ENCODE data around the gene SEC63.
"Not testable (repeated sequence)": the region's sequence is repeated elsewhere in the genome, so short reads cannot be mapped to it uniquely, and the experiment has no call there.

Gene SEC63

GRCh38 chr6:107928984-107929383 lies 29.0 kb downstream of the SEC63 start:
- DNase-seq (ENCODE audit: low read depth): no peak

GRCh38 chr6:107926697-107927544 lies 31.1 kb downstream of the SEC63 start:
- DNase-seq (ENCODE audit: low read depth): not testable (repeated sequence)

GRCh38 chr6:107917451-107918375 lies 40.3 kb downstream of the SEC63 start:
- DNase-seq (ENCODE audit: low read depth): no peak

DNA sequence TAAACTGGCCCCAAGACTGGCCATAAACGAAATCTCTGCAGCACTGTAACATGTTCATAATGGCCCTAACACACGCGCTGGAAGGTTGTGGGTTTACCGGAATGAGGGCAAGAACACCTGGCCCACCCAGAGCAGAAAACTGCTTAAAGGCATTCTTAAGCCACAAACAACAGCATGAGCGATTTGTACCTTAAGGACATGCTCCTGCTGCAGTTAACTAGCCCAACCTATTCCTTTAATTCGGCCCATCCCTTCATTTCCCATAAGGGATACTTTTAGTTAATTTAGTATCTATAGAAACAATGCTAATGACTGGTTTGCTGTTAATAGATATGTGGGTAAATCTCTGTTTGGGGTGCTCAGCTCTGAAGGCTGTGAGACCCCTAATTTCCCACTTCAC lies 41.0 kb downstream of the SEC63 start:
- DNase-seq (ENCODE audit: low read depth): not testable (repeated sequence)

DNA sequence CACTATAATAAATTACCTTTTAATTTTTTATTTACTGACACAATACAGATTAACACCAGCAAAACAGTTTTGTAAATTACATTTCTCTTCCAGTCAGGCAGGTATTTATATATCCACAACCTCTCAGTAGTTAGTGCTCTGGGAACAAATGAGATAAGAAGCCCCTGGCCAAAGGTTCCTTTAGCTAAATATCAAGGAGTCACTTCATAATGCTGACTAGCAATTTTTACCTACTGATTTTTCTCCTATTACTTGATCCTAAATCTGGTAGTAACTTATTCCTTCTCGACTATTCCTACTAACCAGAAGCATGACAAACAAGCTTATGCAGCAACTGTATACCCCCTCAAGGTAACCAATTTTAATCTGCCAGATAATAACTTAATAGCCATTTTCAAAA lies 46.3 kb downstream of the SEC63 start:
- no peak for DNase-seq (ENCODE audit: low read depth)

GRCh38 chr6:107894809-107895396 lies 63.1 kb downstream of the SEC63 start:
- no peak for DNase-seq (ENCODE audit: low read depth)

- DNase-seq (ENCODE audit: low read depth): not testable (repeated sequence)
These were observed 67.6 kb downstream of the SEC63 start for GRCh38 chr6:107890431-107890830.

DNA sequence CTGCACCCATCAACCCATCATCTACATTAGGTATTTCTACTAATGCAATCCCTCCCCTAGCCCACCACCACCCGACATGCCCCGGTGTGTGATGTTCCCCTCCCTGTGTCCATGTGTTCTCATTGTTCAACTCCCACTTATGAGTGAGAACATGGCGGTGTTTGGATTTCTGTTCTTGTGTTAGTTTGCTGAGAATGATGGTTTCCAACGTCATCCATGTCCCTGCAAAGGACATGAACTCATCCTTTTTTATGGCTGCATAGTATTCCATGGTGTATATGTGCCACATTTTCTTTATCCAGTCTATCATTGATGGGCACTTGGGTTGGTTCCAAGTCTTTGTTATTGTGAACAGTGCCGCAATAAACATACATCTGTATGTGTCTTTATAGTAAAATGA lies 72.1 kb downstream of the SEC63 start:
- DNase-seq (ENCODE audit: low read depth): not testable (repeated sequence)

DNA sequence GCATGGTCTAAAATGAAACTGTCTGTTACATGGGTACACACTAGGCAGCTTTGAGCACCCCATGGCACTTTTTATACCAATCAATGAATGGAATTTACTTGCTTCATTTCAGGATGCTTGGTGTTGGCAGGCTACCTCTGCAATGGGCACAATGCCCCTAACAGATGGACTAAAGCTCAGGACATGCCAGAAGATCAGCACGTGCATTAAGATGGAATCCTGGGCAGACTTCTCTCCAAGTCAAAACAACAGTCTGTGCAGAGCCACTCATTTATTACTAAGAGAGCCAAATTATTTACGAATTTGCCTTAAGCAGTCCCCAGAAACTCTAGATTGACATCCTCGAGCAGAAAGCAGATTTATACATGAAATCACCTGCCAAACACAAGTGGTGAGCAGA lies 78.1 kb downstream of the SEC63 start:
- DNase-seq (ENCODE audit: low read depth): no peak

GRCh38 chr6:107877968-107878367 lies 80.0 kb downstream of the SEC63 start:
- no peak for DNase-seq (ENCODE audit: low read depth)

GRCh38 chr6:107871976-107872375 lies 86.0 kb downstream of the SEC63 start:
- no peak for DNase-seq (ENCODE audit: low read depth)

GRCh38 chr6:107871512-107871911 lies 86.5 kb downstream of the SEC63 start:
- DNase-seq (ENCODE audit: low read depth): not testable (repeated sequence)

DNA sequence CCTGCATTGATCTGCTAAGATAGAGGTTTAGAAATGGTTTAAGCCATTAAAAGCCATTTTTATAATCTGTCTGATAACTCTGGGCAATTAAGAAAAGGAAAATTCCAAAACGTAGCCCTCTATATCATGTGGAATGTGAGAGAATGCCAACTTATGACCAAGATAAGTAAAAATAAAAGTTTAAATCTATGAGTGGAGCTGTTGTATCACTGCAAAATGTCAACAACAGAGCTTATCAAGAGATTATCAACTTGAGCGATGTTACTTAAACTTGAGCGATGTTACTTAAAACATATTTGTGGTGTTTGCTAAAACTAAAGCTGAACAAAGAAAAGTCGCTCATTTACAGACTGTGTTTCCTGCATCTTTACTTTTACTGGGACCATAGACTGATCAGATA lies 87.0 kb downstream of the SEC63 start:
- DNase-seq (ENCODE audit: low read depth): no peak

- no peak for DNase-seq (ENCODE audit: low read depth)
These were observed 87.6 kb downstream of the SEC63 start for GRCh38 chr6:107870381-107870780.

DNA sequence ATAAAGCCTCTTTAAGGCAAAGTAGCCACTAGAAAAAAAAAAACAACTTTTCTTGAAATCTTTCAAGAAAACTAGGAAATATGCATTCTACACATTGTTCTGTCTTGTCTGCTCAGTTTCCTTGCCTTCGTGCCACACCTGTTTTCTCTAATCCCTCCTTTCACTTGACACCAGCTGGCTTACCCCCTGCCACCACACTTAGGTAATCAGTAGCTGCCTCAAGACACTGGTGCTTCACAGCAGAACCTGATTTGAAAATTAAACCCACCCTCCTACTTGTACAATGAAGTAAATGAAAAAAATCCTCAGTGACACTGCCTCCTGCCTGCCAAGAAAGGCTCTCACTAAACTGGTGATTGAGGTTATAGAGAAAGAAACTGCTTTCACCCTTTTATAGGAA lies 88.1 kb downstream of the SEC63 start:
- no peak for DNase-seq (ENCODE audit: low read depth)

DNA sequence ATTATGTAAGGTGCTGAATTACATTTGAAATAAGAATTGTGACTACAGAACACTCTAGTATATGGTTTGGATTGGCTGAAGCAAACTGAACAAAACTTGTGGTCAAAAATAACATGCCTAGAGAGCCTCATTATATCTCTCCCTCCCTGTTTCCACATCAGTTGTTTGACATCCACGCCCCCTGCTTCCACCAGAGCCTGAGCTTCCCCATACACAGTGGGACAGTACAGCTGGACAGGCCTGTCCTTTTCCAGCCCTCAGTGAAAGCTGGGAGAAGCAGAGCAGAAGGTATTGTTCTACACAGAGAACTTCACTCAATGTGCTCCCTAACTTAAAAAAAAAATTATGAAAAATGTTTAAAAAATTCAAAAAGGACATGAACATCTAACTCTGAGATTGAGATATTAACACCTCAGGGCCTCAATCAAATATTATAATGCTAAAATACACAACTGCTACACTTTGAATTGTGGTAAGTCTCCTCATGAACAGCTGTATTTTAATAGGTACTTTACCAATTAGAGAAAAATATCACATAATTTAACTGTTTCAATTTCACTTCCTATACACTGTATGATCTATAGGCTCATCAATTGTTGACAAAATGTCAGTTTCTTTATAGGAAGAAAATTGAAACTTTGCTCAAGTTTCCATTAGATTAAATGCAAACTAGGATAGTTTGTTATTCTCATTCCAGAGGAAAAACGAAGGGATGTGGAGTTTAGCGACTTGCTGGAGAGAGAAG lies 89.0 kb downstream of the SEC63 start:
- DNase-seq (ENCODE audit: low read depth): no peak

GRCh38 chr6:107867302-107867615 lies 90.7 kb downstream of the SEC63 start:
- DNase-seq (ENCODE audit: low read depth): no peak

- no peak for DNase-seq (ENCODE audit: low read depth)
These were observed 91.3 kb downstream of the SEC63 start for GRCh38 chr6:107866606-107867301.

GRCh38 chr6:107864226-107865127 lies 93.5 kb downstream of the SEC63 start:
- DNase-seq (ENCODE audit: low read depth): no peak

GRCh38 chr6:107862383-107862782 lies 95.6 kb downstream of the SEC63 start:
- DNase-seq (ENCODE audit: low read depth): no peak
